Activated CD4-positive, CD25-positive, alpha-beta regulatory T cell treated with anti-CD3 and anti-CD28 coated beads, Interleukin-2, amount 50 U/mL, for 72 hours (primary cell): ENCODE measurements around the gene LCP1.
"Not testable (repeated sequence)": the region's sequence is repeated elsewhere in the genome, so short reads cannot be mapped to it uniquely, and the experiment has no call there.

Experiments
- DNase-seq: peaks from one replicate; pipeline ENCODE4 v3.0.0; 2021

LCP1 gene

GRCh38 chr13:46181377-46181839 lies 569 bp downstream of the LCP1 start:
- DNase-seq: no peak

- DNase-seq: no peak
Observed at GRCh38 chr13:46179969-46180763, 1.8 kb downstream of the LCP1 start.

- peak; percentile 59 for DNase-seq
Observed at GRCh38 chr13:46179491-46179908, 2.5 kb downstream of the LCP1 start.

- DNase-seq: no peak
Observed at GRCh38 chr13:46178821-46179220, 3.2 kb downstream of the LCP1 start.

GRCh38 chr13:46178143-46178542 lies 3.8 kb downstream of the LCP1 start:
- DNase-seq: no peak

- DNase-seq: no peak
Observed at GRCh38 chr13:46176756-46177155, 5.2 kb downstream of the LCP1 start.

GRCh38 chr13:46173656-46174055 lies 8.3 kb downstream of the LCP1 start:
- no peak for DNase-seq

GRCh38 chr13:46172531-46172991 lies 9.4 kb downstream of the LCP1 start:
- DNase-seq: no peak

- no peak for DNase-seq
Observed at GRCh38 chr13:46171739-46172138, 10.2 kb downstream of the LCP1 start.

GRCh38 chr13:46171217-46171616 lies 10.8 kb downstream of the LCP1 start:
- no peak for DNase-seq

GRCh38 chr13:46170687-46171086 lies 11.3 kb downstream of the LCP1 start:
- DNase-seq: no peak

GRCh38 chr13:46170268-46170667 lies 11.7 kb downstream of the LCP1 start:
- DNase-seq: no peak

- DNase-seq: no peak
Observed at GRCh38 chr13:46169758-46170157, 12.2 kb downstream of the LCP1 start.

GRCh38 chr13:46168783-46169182 lies 13.2 kb downstream of the LCP1 start:
- DNase-seq: no peak

GRCh38 chr13:46168341-46168740 lies 13.6 kb downstream of the LCP1 start:
- no peak for DNase-seq

- no peak for DNase-seq
Observed at GRCh38 chr13:46166947-46167610, 14.9 kb downstream of the LCP1 start.

GRCh38 chr13:46166224-46166584 lies 15.8 kb downstream of the LCP1 start:
- DNase-seq: no peak

GRCh38 chr13:46165485-46166223 lies 16.3 kb downstream of the LCP1 start:
- no peak for DNase-seq

GRCh38 chr13:46164661-46165060 lies 17.3 kb downstream of the LCP1 start:
- no peak for DNase-seq

GRCh38 chr13:46162741-46163140 lies 19.2 kb downstream of the LCP1 start:
- DNase-seq: not testable (repeated sequence)

GRCh38 chr13:46160471-46161066 lies 21.4 kb downstream of the LCP1 start:
- DNase-seq: no peak

GRCh38 chr13:46160065-46160464 lies 21.9 kb downstream of the LCP1 start:
- DNase-seq: no peak

- DNase-seq: no peak
Observed at GRCh38 chr13:46158983-46159382, 23.0 kb downstream of the LCP1 start.
